IgD-negative memory B cell (primary cell): Measurements from ENCODE around the gene TLE3. TPM values are rescaled to one million over a fixed set of nuclear protein-coding genes. Genes with fewer than 3 reads are reported as not detected.

Experiments used
- H3K27ac Mint-ChIP-seq, 3 donors: one replicate each; pipeline ENCODE4 v1.8.0; 2020 to 2022; ENCODE audit warnings: mild to moderate bottlenecking in 3 of 3, mixed read lengths in 3 of 3, moderate library complexity in 1 of 3
- H3K27me3 Mint-ChIP-seq: one replicate; pipeline ENCODE4 v1.8.0; 2021; ENCODE audit warnings: mixed read lengths
- H3K36me3 Mint-ChIP-seq: one replicate; pipeline ENCODE4 v1.8.0; 2020; ENCODE audit warnings: mild to moderate bottlenecking, mixed read lengths
- H3K4me1 Mint-ChIP-seq, 3 donors: one replicate each; pipeline ENCODE4 v1.8.0; 2020 to 2022; ENCODE audit warnings: mixed read lengths in 3 of 3, mild to moderate bottlenecking in 1 of 3
- H3K4me3 Mint-ChIP-seq, 4 donors: one replicate each; pipeline ENCODE4 v1.8.0; 2020 to 2022; ENCODE audit warnings: mild to moderate bottlenecking in 4 of 4, mixed read lengths in 4 of 4, moderate library complexity in 3 of 4
- H3K9me3 Mint-ChIP-seq, 3 donors: one replicate each; pipeline ENCODE4 v1.8.0; 2020 to 2021; ENCODE audit warnings: mixed read lengths in 3 of 3, mild to moderate bottlenecking in 1 of 3
- polyA plus RNA-seq: library from polyadenylated mRNA; unstranded; fragments of 300-500 nt; fragmentation: Illumina TruSeq; gene quantifications from one replicate; pipeline ENCODE4 v1.2.3, GENCODE V29; 2021

The TLE3 gene
- polyA plus RNA-seq, 1 donor from 2014 or later, result 88.7 TPM

DNA sequence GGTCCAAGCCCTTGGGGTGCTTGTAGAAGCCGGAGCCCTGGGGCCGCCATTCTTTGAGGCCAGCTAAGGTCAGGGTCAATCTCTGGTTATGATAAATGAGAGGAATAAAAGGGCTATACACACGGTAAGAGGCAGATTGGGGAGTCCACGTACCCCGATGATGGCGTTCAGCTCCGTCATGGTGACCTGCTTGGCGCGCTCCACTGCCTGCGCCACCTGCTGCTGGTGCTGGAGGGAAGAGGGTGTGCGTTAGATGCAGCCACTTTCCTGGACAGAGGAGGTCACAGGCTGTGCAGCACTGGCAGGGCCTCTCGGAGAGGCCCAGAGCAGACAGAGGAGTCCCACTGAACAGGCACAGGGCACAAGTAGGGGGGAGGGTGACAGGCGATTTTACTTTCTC, 23.3 kb downstream of the TLE3 start:
- Mint-ChIP-seq H3K4me1 (peaks cover 47 to 52% (median 48%) of the 10 kb centered on the region in 3 donors), H3K36me3 (peaks cover 6% of the 10 kb centered on the region), H3K27ac (peak overlapping the region in 2 of 3 donors; percentile 35 to 40), H3K27me3 (no peaks in the 10 kb centered on the region), H3K9me3 (no peaks in the 10 kb centered on the region), H3K4me3 (peak overlapping the region in 1 of 4 donors; percentile 41)

DNA sequence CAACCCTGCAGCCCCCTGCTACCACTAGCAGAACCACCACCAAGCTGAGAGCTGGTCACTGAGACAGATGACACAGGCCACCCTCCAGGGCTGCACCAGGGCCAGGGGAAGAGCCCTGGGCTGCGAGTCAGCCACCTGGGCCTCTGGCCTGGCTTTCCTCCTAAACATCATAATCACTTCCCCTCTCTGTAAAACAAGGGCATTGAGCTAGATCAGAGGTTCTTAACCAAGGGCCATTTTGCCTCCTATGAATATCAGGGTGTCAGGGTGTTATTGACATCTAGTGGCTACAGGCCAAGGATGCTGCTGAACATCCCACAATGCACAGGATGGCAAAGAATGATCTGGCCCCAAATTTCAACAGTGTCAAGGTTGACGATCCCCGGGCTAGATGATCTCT, 25.2 kb downstream of the TLE3 start:
- H3K4me3 Mint-ChIP-seq, result peak overlapping the region in 1 of 4 donors; percentile 83
- H3K36me3 Mint-ChIP-seq, result peaks cover 6% of the 10 kb centered on the region

DNA sequence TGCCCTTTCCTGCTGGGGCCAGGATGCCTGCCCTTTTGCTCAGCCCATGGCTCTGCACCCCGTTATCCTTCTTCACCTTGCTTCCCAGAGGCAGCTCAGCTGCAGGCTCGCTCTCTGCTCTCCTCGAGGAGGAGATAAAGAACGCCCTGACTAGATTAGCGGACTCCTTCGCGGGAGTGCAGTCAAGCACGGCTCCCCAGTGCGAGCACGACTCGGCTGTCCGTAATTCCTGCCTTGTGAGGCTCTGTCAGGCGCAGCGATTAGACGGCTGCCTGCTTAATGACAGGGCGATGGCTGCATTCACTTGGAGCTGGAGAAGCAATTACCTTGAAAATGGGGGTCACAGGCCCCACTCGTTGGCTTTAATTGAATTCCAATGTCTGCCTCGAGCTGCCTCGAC, 25.9 kb downstream of the TLE3 start:
- Mint-ChIP-seq H3K36me3 (peaks cover 6% of the 10 kb centered on the region), H3K27ac (peak overlapping the region in 2 of 3 donors; percentile 82 to 88), H3K4me3 (peak overlapping the region in 2 of 4 donors; percentile 45 to 65), H3K4me1 (peaks cover 41 to 51% (median 41%) of the 10 kb centered on the region in 3 donors), H3K27me3 (no peaks in the 10 kb centered on the region), H3K9me3 (no peaks in the 10 kb centered on the region)

More for the DNA sequence above, 25.2 kb downstream of the TLE3 start:
- Mint-ChIP-seq H3K9me3 (no peaks in the 10 kb centered on the region), H3K27ac (peak overlapping the region in 2 of 3 donors; percentile 2 to 71), H3K27me3 (no peaks in the 10 kb centered on the region), H3K4me1 (peaks cover 41 to 52% (median 41%) of the 10 kb centered on the region in 3 donors)

DNA sequence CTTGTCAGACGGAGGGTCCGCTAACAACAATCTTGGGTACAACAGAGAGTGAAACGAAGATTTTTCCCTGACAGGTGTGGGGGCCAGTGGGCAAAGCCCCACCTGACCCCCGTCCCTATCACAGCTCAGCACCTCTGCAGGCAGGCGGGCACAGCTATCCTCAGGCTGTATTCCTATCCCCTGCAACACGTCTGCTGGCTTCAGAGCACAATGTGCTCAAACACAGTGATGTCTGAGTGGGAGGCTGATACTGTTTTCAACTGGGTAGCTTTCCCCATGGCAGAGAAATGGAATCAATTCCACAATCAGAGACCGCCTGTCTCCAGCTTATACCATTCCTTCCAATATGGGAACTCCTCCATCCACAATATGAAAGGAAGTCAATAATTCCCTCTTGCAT, 28.0 kb downstream of the TLE3 start:
- H3K36me3 Mint-ChIP-seq, result peaks cover 3% of the 10 kb centered on the region
- peaks cover 33 to 53% (median 36%) of the 10 kb centered on the region in 3 donors for H3K4me1 Mint-ChIP-seq

DNA sequence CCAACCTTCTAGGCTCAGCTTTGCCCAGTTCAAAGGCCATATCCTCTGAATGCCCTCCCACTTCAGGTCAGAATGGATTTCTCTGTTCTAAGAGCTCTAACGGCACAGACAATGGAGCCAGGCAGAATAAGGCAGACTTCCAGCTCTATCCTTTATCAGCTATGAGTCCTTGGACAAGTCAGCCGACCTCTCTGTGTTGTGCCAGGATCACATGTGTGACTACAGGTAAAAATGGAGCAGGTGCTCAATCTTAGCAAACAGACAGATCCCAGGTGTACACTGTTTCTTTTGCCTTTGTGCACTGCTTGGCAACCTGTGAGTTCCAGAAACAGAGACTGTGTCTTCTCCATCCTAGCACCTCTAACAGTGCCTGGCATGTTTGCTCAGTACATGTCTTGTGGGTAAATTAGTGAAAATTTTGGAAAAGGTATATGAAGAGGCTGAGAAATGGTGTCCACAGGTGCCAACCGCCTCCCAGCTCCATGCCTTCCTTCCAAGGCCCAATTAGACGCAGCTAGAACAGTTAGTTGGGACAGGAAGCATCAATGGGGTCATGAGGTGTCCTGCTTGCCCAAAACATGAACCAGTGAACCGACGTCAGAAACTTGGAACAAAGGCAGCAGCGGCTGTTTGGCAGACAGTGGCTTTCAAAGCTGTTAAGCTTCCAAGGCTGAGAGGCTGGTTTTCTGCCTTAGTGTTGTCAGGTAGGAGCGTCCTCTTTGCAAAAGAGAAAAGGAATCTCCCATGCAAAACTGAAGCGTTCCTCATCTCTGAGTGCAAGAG, 28.7 kb downstream of the TLE3 start:
- Mint-ChIP-seq H3K27me3 (no peaks in the 10 kb centered on the region), H3K4me1 (peaks cover 33 to 50% (median 35%) of the 10 kb centered on the region in 3 donors), H3K4me3 (no peak overlapping the region), H3K9me3 (no peaks in the 10 kb centered on the region), H3K36me3 (peaks cover 3% of the 10 kb centered on the region), H3K27ac (peak overlapping the region in 1 of 3 donors; percentile 16)

More for the DNA sequence above, 28.0 kb downstream of the TLE3 start:
- Mint-ChIP-seq H3K4me3 (no peak overlapping the region), H3K9me3 (no peaks in the 10 kb centered on the region), H3K27ac (peak overlapping the region in 1 of 3 donors; percentile 24), H3K27me3 (no peaks in the 10 kb centered on the region)

DNA sequence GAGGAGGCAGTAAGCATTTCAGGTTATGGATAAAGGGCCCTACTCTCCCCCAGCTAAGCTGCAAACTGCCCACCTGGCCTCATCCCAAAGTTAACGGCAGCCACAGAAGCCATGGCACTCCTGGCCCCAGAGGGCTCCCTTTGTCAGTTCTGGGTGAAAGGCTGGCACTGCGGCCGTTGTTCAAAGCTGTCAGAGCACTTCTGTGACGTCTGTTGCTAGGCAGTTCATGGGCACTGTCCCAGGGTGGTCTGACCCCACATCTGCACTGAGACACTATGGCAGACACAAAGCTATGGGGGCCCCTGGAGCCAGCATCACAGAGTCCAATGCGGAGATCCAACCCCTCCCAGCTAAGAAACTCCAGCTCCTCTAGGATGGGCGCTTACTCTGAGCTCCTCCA, 30.0 kb downstream of the TLE3 start:
- Mint-ChIP-seq H3K9me3 (no peaks in the 10 kb centered on the region), H3K36me3 (peaks cover 3% of the 10 kb centered on the region), H3K27ac (peak overlapping the region in 1 of 3 donors; percentile 81), H3K4me3 (no peak overlapping the region), H3K4me1 (peaks cover 22 to 37% (median 25%) of the 10 kb centered on the region in 3 donors), H3K27me3 (no peaks in the 10 kb centered on the region)

DNA sequence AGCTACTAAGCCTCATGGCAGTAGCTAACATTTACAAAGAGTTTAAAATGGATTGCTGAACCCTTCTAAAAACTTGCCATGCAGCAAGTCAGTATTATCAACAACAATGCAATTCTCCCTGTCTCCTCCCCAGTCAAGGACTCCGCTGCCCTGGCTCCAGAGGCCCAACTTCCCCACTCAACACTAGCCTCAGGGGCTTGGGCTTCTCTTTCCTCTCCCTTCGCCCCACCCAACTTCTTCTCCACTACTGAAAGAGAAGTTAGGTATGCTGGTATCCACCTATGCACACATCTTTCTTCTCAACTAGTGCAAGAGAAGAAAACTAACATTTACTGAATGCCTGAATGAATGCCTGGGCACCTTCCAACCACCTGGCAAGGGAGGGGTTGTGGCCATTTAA, 30.7 kb downstream of the TLE3 start:
- peaks cover 3% of the 10 kb centered on the region for H3K36me3 Mint-ChIP-seq
- H3K4me3 Mint-ChIP-seq, result no peak overlapping the region

DNA sequence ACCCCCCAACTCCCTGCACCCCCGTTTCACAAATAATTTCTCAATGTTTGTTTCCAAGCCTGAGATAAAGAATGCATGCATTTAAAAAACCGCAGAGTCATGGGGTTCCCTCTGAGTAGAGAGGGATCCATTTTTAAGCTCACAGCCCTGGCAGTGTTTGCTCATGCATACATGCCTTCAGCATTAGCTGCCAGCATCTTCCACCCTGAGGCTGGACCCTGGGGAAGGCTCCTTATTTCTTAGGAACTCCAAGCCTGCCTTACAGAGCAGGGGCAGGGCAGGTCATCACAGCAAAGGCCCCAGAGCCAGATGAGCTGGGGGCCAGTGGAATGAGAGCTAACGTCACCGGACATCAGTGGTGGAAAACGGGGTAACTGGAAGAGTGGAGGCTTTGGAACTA, 31.3 kb downstream of the TLE3 start:
- H3K4me3 Mint-ChIP-seq, result no peak overlapping the region
- H3K4me1 Mint-ChIP-seq, result peaks cover 12 to 26% (median 15%) of the 10 kb centered on the region in 3 donors
- peaks cover 3% of the 10 kb centered on the region for H3K36me3 Mint-ChIP-seq
- no peaks in the 10 kb centered on the region for H3K27me3 Mint-ChIP-seq
- H3K9me3 Mint-ChIP-seq, result no peaks in the 10 kb centered on the region
- peak overlapping the region in 1 of 3 donors; percentile 4 for H3K27ac Mint-ChIP-seq

More for the DNA sequence above, 30.7 kb downstream of the TLE3 start:
- peaks cover 16 to 31% (median 20%) of the 10 kb centered on the region in 3 donors for H3K4me1 Mint-ChIP-seq
- H3K27ac Mint-ChIP-seq, result peak overlapping the region in 1 of 3 donors; percentile 5
- no peaks in the 10 kb centered on the region for H3K9me3 Mint-ChIP-seq
- no peaks in the 10 kb centered on the region for H3K27me3 Mint-ChIP-seq

DNA sequence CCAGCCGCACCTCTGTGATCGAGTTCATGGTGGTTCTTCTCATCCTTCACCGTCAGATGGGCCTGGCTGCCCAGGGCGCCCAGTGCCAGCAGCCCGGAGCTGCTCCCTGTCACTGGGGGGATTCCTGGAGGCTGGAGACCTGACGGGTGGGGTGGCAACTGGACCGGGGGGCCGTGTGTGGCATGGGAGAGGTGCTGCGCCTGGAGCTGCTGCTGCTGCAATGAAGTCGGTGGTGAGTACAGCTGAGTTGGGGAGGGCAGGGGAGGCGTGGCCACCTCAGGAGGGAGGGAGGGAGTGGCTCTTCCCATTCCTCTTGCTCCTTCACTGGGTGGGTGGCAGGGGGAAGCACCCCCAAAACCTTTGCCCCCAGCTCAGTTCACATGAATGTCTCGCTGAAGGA, 31.7 kb downstream of the TLE3 start:
- Mint-ChIP-seq H3K9me3 (no peaks in the 10 kb centered on the region), H3K4me3 (no peak overlapping the region), H3K27me3 (no peaks in the 10 kb centered on the region), H3K4me1 (peaks cover 9 to 22% (median 10%) of the 10 kb centered on the region in 3 donors), H3K27ac (peak overlapping the region in 1 of 3 donors; percentile 4), H3K36me3 (peaks cover 3% of the 10 kb centered on the region)

DNA sequence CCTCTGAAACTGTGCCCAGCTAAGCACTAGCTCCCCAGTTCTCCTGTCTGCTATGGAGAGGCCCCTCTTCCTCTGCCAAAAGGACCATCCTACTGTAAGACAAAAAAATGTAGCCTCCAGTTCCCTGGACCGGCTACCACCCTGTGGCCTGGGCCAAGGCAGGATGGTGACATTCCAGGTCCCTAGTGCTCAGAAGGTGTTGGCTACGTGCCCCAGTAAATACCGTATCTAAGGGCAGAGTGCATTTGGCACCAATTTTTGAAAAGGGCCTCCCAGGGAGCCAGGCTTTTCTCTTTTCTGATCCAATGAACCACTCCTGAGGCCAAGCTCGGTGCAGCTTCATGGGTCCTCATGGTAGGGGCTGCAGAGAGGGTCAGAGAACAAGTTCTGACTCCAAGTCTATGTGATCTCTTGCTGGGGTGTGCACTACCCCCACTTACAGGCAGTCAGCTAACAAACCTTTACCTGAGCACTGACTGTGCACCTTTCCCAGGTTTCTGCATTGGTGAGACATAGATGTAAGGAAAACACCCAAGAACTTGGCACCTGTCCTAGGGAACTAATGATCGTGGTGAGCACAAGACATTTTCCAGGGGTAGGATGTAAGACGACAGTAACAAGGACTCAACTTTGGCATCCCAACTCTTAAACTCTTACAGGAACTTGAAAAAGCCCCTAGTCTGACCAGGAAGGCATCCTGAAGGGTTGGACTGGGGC, 32.6 kb downstream of the TLE3 start:
- Mint-ChIP-seq H3K4me1 (peaks cover 5 to 19% (median 6%) of the 10 kb centered on the region in 3 donors), H3K9me3 (no peaks in the 10 kb centered on the region), H3K36me3 (no peaks in the 10 kb centered on the region), H3K4me3 (no peak overlapping the region), H3K27me3 (no peaks in the 10 kb centered on the region), H3K27ac (peak overlapping the region in 1 of 3 donors; percentile 67)

DNA sequence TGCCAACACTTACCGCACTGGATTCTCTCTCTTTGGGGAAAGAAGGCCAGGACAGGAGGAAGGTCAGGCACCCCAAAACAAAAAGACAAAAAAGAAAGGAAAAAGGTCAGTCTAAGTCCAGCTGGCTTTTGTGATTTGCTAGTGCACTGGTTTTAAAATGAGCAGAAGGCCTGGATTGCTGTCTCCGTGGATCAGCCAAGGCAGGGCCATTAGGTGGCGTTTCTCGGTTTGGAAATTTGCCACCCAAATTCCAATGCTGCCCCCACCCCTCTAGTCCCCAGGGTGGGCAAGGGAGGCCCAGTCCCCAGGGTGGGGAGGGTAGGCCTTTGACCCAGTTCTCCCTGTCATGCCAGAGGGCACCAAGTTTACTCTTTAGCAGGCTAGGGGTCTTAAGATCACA, 33.3 kb downstream of the TLE3 start:
- Mint-ChIP-seq H3K4me3 (no peak overlapping the region), H3K27ac (peak overlapping the region in 1 of 3 donors; percentile 63), H3K9me3 (no peaks in the 10 kb centered on the region)

DNA sequence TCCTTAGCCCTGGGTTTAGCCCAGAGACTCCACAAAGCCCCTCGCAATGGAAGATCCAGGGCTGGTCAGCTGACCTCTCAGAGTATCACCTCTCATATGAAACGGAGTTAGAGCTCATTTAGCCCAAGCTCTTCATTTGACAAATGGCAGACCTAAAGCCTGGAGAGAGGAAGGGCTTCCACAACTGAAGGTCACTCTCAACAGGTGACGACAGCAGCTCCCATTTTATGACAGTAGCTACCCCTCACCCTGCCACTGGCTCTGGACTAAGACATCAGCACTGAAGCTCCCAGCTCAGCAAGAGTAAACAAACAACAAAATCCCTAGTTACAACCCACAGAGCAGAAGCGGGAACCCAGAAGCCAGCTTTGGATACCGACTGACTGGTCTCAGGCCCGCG, 33.7 kb downstream of the TLE3 start:
- peaks cover 7% of the 10 kb centered on the region for H3K36me3 Mint-ChIP-seq
- no peak overlapping the region for H3K4me3 Mint-ChIP-seq
- H3K27ac Mint-ChIP-seq, result peak overlapping the region in 1 of 3 donors; percentile 63
- H3K27me3 Mint-ChIP-seq, result no peaks in the 10 kb centered on the region
- peaks cover 6 to 16% (median 9%) of the 10 kb centered on the region in 3 donors for H3K4me1 Mint-ChIP-seq
- H3K9me3 Mint-ChIP-seq, result no peaks in the 10 kb centered on the region

More for the DNA sequence above, 33.3 kb downstream of the TLE3 start:
- Mint-ChIP-seq H3K4me1 (peaks cover 6 to 17% (median 6%) of the 10 kb centered on the region in 3 donors), H3K36me3 (peaks cover 4% of the 10 kb centered on the region), H3K27me3 (no peaks in the 10 kb centered on the region)

DNA sequence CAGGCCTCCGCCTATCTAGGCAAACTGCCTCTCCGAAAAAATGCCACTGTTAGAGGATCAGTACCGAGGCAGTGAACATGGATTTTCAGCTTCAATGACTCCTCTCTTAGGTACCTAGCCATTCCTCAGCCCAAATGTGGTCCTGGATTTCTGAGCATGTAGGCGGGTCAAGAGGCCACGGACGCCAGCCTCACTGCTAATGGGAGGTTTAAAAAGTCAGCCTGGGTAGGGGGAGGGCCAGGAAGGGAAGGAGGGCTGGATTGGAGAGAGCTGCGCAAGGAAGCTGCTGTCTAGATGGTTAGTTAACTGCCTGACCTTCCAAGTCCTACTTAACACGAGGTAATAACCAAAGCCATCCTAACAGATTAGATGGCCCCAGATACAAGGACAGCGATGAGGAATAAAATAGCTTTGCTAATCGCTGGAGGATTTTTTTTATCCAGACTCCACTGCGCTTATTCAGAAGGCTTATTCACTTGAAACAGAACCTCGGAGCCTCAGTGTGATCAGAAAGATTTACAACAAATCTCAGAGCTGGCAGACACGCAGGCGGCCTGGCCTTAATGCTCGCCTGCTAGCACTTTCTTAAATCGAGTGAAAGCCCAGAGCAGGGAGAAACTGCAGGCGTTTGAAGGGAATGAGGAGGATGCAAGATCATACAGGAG, 34.3 kb downstream of the TLE3 start:
- Mint-ChIP-seq H3K9me3 (no peaks in the 10 kb centered on the region), H3K27ac (peak overlapping the region in 1 of 3 donors; percentile 31), H3K27me3 (no peaks in the 10 kb centered on the region), H3K36me3 (peaks cover 7% of the 10 kb centered on the region), H3K4me3 (no peak overlapping the region), H3K4me1 (peaks cover 6 to 10% (median 9%) of the 10 kb centered on the region in 3 donors)

DNA sequence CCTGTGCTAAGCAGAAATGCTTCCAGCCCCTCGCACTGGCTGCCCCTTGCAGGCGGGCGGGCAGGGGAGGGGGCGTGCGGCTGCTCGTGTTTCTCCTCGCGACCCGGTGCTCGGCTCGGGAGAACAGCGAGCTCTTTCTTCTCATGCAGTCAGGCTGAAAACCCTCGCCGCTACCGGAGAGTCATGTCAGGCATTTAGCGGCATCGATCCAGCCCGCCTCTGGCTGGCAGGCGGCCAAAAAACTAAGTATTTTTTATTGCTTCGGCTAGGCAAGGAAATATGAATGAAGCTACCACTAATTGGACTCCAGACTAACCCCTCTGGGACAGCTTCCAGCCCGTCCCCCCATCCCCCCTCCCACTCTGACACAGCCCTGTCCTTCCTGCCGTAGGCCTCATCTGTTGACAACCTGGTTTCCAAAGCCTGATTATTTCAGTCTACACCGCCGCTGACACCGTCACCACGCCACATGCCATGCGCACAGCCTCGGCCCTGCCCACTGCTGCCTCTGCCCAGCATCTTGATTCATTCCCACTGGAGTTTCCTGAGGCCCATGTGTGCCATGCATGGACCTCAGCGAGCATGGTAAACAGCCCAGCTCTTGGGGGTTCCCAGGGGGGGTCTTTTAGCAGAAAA, 35.3 kb downstream of the TLE3 start:
- Mint-ChIP-seq H3K27ac (no peak overlapping the region), H3K4me3 (no peak overlapping the region), H3K9me3 (no peaks in the 10 kb centered on the region), H3K27me3 (no peaks in the 10 kb centered on the region), H3K36me3 (peaks cover 7% of the 10 kb centered on the region), H3K4me1 (peaks cover 4 to 8% (median 7%) of the 10 kb centered on the region in 3 donors)
